ENCODE measurements around the gene LVRN. TPM values are rescaled to one million over a fixed set of nuclear protein-coding genes. Genes with fewer than 3 reads are reported as not detected.
A peak's percentile ranks its signal among the peaks of the same experiment; 100 is the strongest.

LVRN gene
- total RNA-seq, 2 donors from 2014 or later: 0.65 to 3.9 TPM

GRCh38 chr5:116063950-116064349 is 101.7 kb downstream of the LVRN start:
- intact Hi-C loops (cut with DNase I): no loop called here
- DNase-seq: no peak

GRCh38 chr5:116068028-116068632 is 105.9 kb downstream of the LVRN start:
- intact Hi-C loops (cut with DNase I): loop anchor here in 1 of 2 donors (2.0 to 5.0 kb wide), 2 partner anchors 181 to 433 kb away; no protein-coding TSS in a partner anchor
- ATAC-seq: peak in 1 of 2 donors; percentile 55
- no peak for DNase-seq

More at GRCh38 chr5:116063950-116064349, 101.7 kb downstream of the LVRN start:
- ATAC-seq: no peak

GRCh38 chr5:116071211-116071610 is 108.9 kb downstream of the LVRN start:
- ATAC-seq (no peak), DNase-seq (no peak)
- intact Hi-C loops (cut with DNase I): no loop called here

DNA sequence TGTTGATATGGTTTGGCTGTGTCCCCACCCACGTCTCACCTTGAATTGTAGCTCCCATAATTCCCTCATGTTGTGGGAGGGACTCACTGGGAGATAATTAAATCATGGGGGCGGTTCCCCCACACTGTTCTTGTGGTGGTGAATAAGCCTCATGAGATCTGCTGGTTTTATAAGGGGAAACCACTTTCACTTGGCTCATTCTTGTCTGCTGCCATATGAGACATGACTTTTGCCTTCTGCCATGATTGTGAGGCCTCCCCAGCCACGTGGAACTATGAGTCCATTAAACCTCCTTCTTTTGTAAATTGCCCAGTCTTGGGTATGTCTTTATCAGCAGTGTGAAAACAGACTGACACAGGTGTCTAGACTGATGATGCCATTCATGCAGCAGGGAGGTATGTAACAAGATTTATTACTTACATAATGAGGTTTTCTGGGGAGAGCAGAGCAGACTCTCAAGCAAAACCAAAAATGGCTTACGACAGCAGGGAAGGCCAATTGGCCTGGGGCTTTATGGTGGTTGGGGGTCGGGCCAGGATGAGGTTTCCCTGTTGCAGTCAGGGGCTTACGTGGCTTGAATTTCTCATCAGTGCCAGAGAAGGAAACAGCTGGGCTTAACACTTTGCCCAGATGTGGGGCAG is 113.0 kb downstream of the LVRN start:
- ATAC-seq (no peak), DNase-seq (no peak)
- intact Hi-C loops (cut with DNase I): no loop called here

GRCh38 chr5:116076496-116076895 is 114.2 kb downstream of the LVRN start:
- DNase-seq: no peak
- ATAC-seq: peak; percentile 19 to 33
- intact Hi-C loops (cut with DNase I): no loop called here

Other genes starting within 250 kb of the LVRN start
- gene CDO1, start 145.8 kb upstream of the LVRN start, total RNA-seq: 10 to 100 TPM; 12.9 to 41.4 TPM
- gene ATG12, start 120.9 kb upstream of the LVRN start, total RNA-seq: 10 to 100 TPM; 26.4 to 31.8 TPM
- 10 to 100 TPM; 64.3 to 76.8 TPM for gene AP3S1, start 120.5 kb upstream of the LVRN start, total RNA-seq
- not detected for gene ARL14EPL, start 70.0 kb downstream of the LVRN start, total RNA-seq
- 10 to 100 TPM; 27.8 to 28.7 TPM for gene COMMD10, start 122.5 kb downstream of the LVRN start, total RNA-seq